Measurements from ENCODE around the gene NEU2.

DNA sequence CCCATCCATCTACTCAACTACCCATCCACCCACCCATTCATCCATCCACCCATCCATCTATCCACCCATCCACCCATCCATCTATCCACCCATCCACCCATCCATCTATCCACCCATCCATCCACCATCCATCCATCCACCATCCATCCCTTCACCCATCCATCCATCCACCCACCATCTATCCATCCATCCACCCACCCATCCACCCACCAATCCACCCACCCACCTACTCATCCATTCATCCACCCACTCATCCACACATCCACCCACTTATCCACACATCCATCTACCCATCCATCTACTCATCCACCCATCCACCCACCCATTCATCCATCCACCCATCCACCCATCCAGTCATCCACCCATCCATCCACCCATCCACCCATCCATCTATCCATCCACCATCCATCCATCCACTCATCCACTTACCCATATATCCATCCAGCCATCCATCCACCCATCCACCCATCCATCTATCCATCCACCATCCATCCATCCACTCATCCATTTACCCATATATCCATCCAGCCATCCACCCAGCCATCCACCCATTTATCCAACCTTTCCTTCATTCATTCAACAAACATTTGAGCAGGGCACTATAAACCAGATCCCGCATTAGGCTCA lies 17.3 kb upstream of the NEU2 start:
- TF ChIP-seq TAF1 (IDR thresholded peaks at IDR 0.05; ENCODE audit: low read depth, low read length) (no peak), POLR2A (IDR thresholded peaks at IDR 0.05; ENCODE audit: low read depth, low read length) (no peak)
